MM.1S (cell line): ENCODE results near the gene UBE2J2.

Experiments
- DNase-seq: peaks from one replicate; pipeline ENCODE4 v3.0.0-alpha.2; 2015
- H2AFZ ChIP-seq: fragments of 300-600 bp; sonication (generic); 2 replicates; pipeline ENCODE4 v1.6.0; 2016; ENCODE audit warnings: antibody characterized with exemption, low read length
- H3F3A ChIP-seq: fragments of 300-600 bp; sonication (generic); 2 replicates; pipeline ENCODE4 v1.6.1; 2016; ENCODE audit warnings: mild to moderate bottlenecking, antibody characterized with exemption, low read length, moderate library complexity, mixed read lengths; ENCODE audit not compliant: insufficient read depth
- H3K27ac ChIP-seq: fragments of 300-600 bp; sonication (generic); 2 replicates; pipeline ENCODE4 v1.5.1; 2016; ENCODE audit warnings: mild to moderate bottlenecking, low read length
- H3K27me3 ChIP-seq: fragments of 300-600 bp; sonication (generic); replicated peaks from 2 replicates; pipeline ENCODE4 v1.6.0; 2016; ENCODE audit warnings: low read length; ENCODE audit not compliant: insufficient read depth
- H3K36me3 ChIP-seq: fragments of 300-600 bp; sonication (generic); replicated peaks from 2 replicates; pipeline ENCODE4 v1.6.1; 2016; ENCODE audit warnings: mild to moderate bottlenecking, low read length, mixed read lengths; ENCODE audit not compliant: insufficient read depth
- H3K4me1 ChIP-seq: fragments of 300-600 bp; sonication (generic); 2 replicates; pipeline ENCODE4 v1.6.1; 2016; ENCODE audit warnings: low read length, mixed read lengths
- H3K4me2 ChIP-seq: fragments of 300-600 bp; sonication (generic); 2 replicates; pipeline ENCODE4 v1.6.0; 2016; ENCODE audit warnings: low read depth, low read length
- H3K4me3 ChIP-seq: fragments of 300-600 bp; sonication (generic); 2 replicates; pipeline ENCODE4 v1.5.1; 2016; ENCODE audit warnings: low read length, mixed read lengths
- H3K79me2 ChIP-seq: fragments of 300-600 bp; sonication (generic); 2 replicates; pipeline ENCODE4 v1.6.1; 2016; ENCODE audit warnings: mixed run types, low read length, mixed read lengths
- H3K9ac ChIP-seq: fragments of 300-600 bp; sonication (generic); 2 replicates; pipeline ENCODE4 v1.6.1; 2016; ENCODE audit warnings: low read length, mixed read lengths
- H3K9me2 ChIP-seq: fragments of 300-600 bp; sonication (generic); replicated peaks from 2 replicates; pipeline ENCODE4 v1.6.1; 2016; ENCODE audit warnings: mild to moderate bottlenecking, low read length, mixed read lengths; ENCODE audit not compliant: insufficient read depth
- H3K9me3 ChIP-seq: fragments of 300-600 bp; sonication (generic); replicated peaks from 2 replicates; pipeline ENCODE4 v1.6.1; 2016; ENCODE audit warnings: mild to moderate bottlenecking, low read length, mixed read lengths; ENCODE audit not compliant: insufficient read depth
- H4K20me1 ChIP-seq: fragments of 300-600 bp; sonication (generic); 2 replicates; pipeline ENCODE4 v1.6.1; 2016; ENCODE audit warnings: mild to moderate bottlenecking, low read length, moderate library complexity, mixed read lengths; ENCODE audit not compliant: insufficient read depth
- EZH2 ChIP-seq: fragments of 300-600 bp; sonication (generic); optimal IDR thresholded peaks from 2 replicates; pipeline ENCODE3; 2017; ENCODE audit warnings: low read depth, mild to moderate bottlenecking, antibody characterized with exemption, low read length, mixed read lengths
- EZH2phosphoT487 ChIP-seq: fragments of 300-600 bp; sonication (generic); IDR thresholded peaks from 2 replicates; pipeline ENCODE4 v1.6.1; 2018; ENCODE audit warnings: antibody characterized with exemption, low read length
- TF ChIP-seq, protein P1 (sequence below): fragments of 300-600 bp; sonication (generic); IDR thresholded peaks from 2 replicates; pipeline ENCODE4 v1.5.1; 2016; ENCODE audit warnings: antibody characterized with exemption, low read length, mixed read lengths

UBE2J2 gene

GRCh38 chr1:1205769-1206375, 67.8 kb downstream of the UBE2J2 start:
- H3K9me3 ChIP-seq, result no peaks in the 10 kb centered on the region
- no peaks in the 10 kb centered on the region for H3K36me3 ChIP-seq
- H4K20me1 ChIP-seq, result no peaks in the 10 kb centered on the region
- H3K4me3 ChIP-seq, result no peak overlapping the region
- no peak overlapping the region for H3K4me2 ChIP-seq
- H3K9me2 ChIP-seq, result no peaks in the 10 kb centered on the region
- no peak overlapping the region for H3K9ac ChIP-seq
- peaks cover 81% of the 10 kb centered on the region for H3K27me3 ChIP-seq
- H3K79me2 ChIP-seq, result no peaks in the 10 kb centered on the region
- H2AFZ ChIP-seq, result no peak overlapping the region
- no peaks in the 10 kb centered on the region for H3F3A ChIP-seq
- TF ChIP-seq, protein P1, sequence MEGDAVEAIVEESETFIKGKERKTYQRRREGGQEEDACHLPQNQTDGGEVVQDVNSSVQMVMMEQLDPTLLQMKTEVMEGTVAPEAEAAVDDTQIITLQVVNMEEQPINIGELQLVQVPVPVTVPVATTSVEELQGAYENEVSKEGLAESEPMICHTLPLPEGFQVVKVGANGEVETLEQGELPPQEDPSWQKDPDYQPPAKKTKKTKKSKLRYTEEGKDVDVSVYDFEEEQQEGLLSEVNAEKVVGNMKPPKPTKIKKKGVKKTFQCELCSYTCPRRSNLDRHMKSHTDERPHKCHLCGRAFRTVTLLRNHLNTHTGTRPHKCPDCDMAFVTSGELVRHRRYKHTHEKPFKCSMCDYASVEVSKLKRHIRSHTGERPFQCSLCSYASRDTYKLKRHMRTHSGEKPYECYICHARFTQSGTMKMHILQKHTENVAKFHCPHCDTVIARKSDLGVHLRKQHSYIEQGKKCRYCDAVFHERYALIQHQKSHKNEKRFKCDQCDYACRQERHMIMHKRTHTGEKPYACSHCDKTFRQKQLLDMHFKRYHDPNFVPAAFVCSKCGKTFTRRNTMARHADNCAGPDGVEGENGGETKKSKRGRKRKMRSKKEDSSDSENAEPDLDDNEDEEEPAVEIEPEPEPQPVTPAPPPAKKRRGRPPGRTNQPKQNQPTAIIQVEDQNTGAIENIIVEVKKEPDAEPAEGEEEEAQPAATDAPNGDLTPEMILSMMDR, result no peak
- no peak for TF ChIP-seq EZH2phosphoT487
- no peak for TF ChIP-seq EZH2
- H3K4me1 ChIP-seq, result no peaks in the 10 kb centered on the region
- no peak overlapping the region for H3K27ac ChIP-seq
- DNase-seq, result no peak

GRCh38 chr1:1204998-1205768, 68.5 kb downstream of the UBE2J2 start:
- TF ChIP-seq EZH2, result no peak
- no peak for TF ChIP-seq EZH2phosphoT487
- TF ChIP-seq, protein P1, result no peak
- H3K79me2 ChIP-seq, result no peaks in the 10 kb centered on the region

GRCh38 chr1:1204425-1204920, 69.2 kb downstream of the UBE2J2 start:
- Histone ChIP-seq H2AFZ (no peak overlapping the region), H4K20me1 (no peaks in the 10 kb centered on the region), H3K9me2 (no peaks in the 10 kb centered on the region), H3F3A (no peaks in the 10 kb centered on the region), H3K4me1 (no peaks in the 10 kb centered on the region), H3K27me3 (peaks cover 81% of the 10 kb centered on the region), H3K79me2 (no peaks in the 10 kb centered on the region), H3K27ac (no peak overlapping the region), H3K4me2 (no peak overlapping the region), H3K4me3 (no peak overlapping the region), H3K9me3 (no peaks in the 10 kb centered on the region), H3K9ac (no peak overlapping the region), H3K36me3 (no peaks in the 10 kb centered on the region)
- DNase-seq, result no peak
- TF ChIP-seq, protein P1, result no peak
- TF ChIP-seq EZH2phosphoT487 (no peak), EZH2 (no peak)

More at GRCh38 chr1:1204998-1205768, 68.5 kb downstream of the UBE2J2 start:
- Histone ChIP-seq H3K27me3 (peaks cover 81% of the 10 kb centered on the region), H3K27ac (no peak overlapping the region), H3K4me2 (no peak overlapping the region), H3K9me3 (no peaks in the 10 kb centered on the region), H3K4me1 (no peaks in the 10 kb centered on the region), H3K4me3 (no peak overlapping the region), H4K20me1 (no peaks in the 10 kb centered on the region), H3K9me2 (no peaks in the 10 kb centered on the region), H2AFZ (no peak overlapping the region), H3F3A (no peaks in the 10 kb centered on the region), H3K9ac (no peak overlapping the region), H3K36me3 (no peaks in the 10 kb centered on the region)
- DNase-seq, result no peak
